GM19467 (cell line): Measurements from ENCODE around the gene NSG2.
"Not testable (repeated sequence)": the region's sequence is repeated elsewhere in the genome, so short reads cannot be mapped to it uniquely, and the experiment has no call there.

Source experiments
- ATAC-seq: cut with Tn5 transposase; IDR thresholded peaks from one replicate; pipeline ENCODE4 v1.9.1; 2021; ENCODE audit warnings: mild to moderate bottlenecking, moderate library complexity; ENCODE audit not compliant: unreplicated experiment

The NSG2 gene

GRCh38 chr5:174098694-174099093 lies 53.2 kb downstream of the NSG2 start:
- no peak for ATAC-seq

DNA sequence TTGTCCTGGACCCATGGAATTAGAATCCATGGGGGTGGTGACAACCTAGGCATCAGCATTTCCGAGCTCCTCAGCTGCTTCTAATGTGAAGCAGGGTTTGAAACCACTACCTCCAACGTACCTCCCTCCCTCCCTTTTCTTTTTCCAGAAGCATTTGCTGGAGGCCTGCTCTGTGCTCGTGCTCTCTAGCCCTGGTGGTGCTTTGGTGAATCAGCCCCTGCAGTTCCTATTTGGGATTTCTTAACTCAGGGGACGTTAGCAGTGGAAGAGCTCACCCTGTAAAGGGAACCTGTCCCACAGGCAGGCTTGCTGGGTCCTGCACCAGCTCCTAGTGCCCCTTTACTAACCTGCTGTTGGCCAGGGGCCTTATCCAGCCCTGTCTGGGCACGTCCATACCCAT lies 55.0 kb downstream of the NSG2 start:
- no peak for ATAC-seq

DNA sequence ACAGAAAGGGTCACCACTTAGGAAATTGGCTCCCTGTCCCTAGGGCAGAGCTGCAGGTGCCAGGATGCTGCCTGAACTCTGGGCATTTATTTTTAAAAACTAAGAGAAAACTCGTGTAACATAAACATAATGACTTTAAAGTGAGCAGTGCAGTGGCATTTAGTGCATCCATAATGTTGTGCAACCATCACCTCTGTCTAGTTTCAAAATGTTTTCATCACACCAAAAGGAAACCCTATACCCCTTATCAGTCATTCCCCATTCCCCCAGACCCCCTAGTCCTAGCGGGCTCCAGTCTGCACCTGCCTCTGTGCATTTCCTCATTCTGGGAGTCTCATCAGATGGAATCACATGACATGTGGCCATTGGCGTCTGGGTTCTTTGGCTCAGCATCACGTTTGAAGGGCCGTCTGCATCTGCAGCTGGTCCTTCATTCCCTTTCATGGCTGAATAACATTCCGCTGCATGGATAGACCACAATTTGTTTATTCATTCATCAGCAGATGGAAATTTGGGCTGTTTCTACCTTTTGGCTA lies 55.8 kb downstream of the NSG2 start:
- ATAC-seq, result no peak

DNA sequence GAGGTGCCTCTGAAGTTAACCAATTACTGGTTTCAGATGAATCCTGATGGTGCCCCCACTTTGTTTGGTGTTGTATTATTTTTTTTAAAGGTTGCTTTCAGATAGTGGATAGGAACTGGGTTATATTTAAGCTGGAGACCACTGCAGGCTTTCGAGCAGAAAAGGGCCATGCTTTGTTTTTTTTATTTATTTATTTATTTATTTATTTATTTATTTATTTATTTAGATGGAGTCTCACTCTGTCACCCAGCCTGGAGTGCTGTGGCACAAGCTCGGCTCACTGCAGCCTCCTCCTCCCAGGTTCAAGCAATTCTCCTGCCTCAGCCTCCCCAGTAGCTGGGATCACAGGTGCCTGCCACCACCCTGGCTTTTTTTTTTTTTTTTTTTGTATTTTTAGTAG lies 57.1 kb downstream of the NSG2 start:
- not testable (repeated sequence) for ATAC-seq

DNA sequence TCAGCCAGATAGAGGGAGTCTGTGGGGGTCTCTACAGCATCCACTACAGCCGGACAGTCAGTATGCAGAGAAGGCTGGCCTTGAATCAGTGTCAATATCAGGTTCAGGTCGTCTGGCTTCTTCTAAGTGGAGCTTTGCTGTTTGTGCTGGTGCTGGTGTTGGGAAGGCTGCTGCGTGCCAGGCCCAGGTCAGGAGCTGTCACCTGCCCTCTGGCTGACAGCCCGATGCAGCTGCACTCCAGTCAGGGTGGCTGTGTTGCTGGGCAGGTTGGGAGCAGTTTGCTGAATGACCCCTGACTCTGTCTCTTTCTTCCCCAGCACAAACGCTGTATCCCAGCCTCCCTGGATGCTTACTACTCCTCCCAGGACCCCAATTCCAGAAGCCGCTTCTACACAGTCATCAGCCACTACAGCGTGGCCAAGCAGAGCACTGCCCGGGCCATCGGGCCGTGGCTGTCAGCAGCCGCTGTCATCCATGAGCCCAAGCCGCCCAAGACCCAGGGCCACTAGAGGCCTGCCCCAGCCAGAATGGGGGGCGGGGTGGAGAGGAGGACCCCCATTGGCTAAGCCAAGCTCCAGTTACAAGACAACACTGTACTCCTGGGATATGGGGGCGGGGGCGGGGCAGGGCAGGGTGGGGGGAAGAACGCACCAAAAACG lies 61.6 kb downstream of the NSG2 start:
- ATAC-seq, result no peak

DNA sequence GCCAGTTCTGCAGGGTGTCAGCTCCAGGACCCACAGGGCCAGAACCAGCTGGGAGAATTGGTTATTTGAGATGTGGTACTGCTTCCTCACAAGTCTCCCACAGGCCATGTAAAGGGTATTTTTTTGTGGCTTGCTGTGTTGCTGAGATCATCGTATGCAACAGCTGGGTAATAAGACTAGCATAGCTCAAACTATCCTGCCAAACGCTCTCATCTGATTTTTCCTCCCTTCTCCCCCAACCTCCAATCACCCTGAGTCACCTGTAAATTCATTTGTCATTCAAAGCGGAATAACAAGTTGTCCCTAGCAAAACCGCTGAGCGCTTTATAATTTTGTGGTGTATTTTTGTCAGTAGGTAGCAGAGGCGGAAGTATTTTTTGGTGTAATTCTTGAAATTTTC lies 63.2 kb downstream of the NSG2 start:
- no peak for ATAC-seq

- no peak for ATAC-seq
These were observed 64.3 kb downstream of the NSG2 start for GRCh38 chr5:174109698-174110260.

DNA sequence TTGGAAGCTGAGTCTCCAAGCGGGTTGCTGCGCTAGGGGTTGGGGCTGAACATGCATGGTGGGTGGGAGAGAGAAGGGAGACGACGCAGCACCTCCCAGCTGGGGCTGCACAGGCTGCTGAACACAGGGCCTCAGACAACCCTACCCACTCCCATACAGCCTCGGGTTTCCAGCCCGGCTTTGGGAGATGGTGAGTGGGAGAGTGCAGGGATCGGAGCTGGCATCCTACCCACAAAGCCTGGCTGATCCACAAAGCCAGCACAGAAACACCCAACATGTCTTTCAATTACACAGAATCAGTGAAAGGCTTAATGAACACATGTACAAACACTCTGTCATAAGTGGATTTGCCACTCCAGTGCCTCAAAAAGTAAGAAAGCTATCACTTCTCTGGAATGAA lies 64.8 kb downstream of the NSG2 start:
- no peak for ATAC-seq

DNA sequence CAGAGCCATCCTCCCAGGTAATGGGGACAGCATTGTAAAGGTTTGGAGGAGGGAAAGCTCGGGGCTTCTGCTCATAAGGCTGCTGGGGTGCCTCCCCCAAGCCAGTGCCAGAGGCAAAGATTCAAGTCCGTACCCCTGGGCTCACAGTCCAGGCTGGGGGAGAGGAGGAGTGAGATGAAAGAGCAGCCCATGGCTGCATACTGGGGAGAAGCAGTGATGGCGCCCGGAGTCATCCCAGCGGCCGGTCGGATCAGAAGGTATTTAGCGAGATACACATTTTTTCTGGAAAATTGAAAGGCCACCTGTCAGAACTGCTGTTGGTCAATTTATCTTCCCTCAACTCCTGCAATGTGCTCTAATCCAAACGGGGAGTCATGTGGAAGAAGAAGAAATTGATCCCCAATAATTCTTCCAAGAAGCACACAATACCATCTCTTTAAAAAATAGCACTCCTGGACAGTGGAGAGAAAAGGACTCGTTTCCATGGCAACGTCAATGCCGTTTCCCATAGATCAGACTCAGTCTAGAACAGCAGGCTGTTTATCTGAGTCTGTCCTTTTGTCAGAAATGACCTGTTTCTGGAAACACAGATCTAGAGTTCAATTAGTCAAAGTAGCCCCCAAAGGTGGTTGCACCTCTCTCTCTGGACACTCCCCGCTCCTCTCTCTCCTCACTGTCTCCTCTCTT lies 65.9 kb downstream of the NSG2 start:
- ATAC-seq, result no peak

- ATAC-seq, result no peak
These were observed 69.7 kb downstream of the NSG2 start for GRCh38 chr5:174115226-174115625.

DNA sequence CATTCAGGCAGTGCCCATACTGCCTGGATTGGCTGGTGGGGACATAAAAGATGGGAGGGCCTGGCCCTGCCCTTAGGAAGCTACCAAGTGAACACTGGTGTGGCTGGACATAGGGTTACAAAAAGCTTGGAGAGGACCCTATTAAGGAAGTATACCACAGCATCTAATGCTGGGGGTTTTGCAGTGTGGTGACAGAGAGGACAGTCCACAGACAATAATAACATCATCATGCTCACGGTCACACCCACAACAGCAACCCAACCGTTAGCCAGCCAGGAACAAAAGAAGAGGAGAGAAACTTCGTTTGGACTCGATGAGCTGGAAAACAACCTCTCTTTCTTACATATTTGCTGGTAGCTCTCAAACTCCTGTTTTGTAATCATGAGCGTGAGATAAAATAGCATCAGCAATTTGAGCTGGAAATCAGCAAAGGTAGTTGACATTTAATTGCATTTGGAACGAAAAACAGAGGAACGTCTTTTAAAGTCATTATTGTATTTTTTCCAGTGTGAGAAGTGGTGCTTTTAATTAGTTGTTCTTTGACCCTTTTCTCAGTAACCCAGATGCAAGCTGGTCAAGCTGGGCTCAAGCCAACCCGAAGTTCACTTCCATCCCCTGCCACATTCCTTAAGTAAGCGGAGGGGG lies 73.4 kb downstream of the NSG2 start:
- no peak for ATAC-seq

DNA sequence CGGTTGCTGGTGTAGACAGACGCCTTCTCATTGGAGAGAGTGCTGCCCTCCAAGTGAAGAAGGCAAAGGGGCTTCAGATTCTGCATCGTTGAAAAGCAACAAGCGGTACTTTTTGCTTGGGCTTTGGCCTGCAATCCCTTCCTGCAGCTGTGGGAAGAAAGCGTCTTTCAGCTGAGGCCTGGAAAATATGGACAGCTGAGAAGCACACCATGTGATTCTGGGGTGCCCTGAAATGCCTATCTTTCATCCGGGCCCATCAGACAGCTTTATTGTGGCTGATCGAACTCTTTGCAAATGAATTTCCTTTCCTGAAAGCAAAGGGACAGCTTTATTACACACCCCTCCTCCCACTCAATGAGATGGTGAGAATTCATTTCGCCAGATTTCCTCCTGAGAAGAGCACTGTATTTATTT lies 74.0 kb downstream of the NSG2 start:
- no peak for ATAC-seq

DNA sequence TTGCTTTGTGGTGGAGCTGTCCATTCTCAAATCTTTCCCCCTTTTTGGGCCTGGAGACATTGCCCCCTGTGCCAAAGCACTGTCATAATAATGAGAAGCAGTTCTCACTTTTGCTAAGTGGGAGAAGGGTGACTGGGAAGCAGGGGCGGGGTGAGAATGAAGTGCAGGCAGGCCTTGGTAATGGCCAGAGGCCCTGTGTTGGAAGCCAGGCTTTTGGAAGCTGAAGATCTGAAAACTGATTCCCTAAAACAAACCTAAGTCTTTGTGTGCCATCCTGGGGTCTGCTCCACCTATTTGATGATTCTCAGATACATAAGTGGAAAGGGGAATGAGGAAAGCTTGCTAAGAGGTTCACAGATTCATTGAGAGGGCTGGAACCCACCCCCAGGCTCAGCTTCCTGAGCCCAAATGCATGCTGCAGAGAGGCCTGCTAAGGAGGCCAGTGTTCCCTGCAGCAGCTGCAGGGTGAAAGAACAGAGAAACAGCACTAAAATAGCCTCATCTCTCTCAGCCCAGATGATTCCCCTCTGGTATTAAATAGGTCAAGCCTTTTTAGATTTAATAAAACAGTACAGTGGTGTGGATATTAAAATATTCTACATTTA lies 75.0 kb downstream of the NSG2 start:
- ATAC-seq, result no peak

DNA sequence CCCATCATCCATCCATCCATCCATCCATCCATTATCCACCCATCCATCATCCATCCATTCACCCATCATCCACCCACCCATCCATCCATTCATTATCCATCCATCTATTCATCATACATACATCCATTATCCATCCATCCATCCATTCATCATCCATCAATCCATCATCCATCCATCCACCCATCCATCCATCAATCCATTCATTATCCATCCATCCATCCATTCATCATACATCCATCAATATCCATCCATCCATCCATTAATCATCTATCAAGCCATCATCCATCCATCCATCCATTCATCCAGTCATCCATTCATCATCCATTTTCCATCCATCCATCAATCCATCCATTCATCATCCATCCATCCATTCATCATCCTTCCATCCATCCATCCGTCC lies 89.0 kb downstream of the NSG2 start:
- ATAC-seq, result no peak

DNA sequence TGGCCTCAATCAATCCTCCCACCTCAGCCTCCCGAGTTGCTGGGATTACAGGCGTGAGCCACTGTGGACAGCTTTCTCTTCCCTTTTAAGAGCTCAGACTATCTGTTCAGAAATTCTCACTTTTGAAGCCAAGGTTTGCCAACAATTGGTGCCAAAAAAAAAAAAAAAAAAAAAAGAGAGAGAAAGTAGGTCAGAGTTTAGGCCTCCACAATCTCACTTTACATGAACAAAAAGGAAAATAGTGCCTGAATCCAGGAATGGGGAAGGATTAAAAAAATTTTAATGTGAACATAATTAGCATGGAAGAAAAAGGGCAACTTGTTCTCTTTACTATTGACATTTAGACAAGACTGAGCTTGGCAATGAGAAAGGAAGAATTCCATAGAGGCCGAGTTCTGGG lies 94.1 kb downstream of the NSG2 start:
- ATAC-seq, result no peak

GRCh38 chr5:174140452-174141020 lies 95.0 kb downstream of the NSG2 start:
- ATAC-seq, result no peak

DNA sequence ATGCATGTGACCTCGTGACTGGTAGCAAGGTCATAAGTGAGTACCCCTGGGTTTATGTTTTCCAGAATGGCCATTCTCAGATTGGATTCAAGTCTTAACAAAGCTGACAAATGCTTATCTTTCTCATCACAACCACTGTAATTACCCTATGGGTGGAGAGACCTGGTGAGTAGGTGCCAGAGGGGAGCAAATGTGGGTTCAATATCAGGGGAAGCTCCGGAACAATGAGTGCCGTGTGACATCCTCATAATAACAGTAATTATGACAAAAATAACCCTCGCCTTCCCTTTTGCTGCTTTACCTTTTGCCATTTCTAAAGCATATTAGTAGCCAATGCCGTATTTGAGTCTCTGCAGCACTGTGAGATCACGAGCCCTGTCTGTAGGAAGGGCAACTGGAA lies 95.9 kb downstream of the NSG2 start:
- ATAC-seq, result no peak

- ATAC-seq, result no peak
These were observed 99.6 kb downstream of the NSG2 start for GRCh38 chr5:174145091-174145490.

GRCh38 chr5:174145821-174146220 lies 100.3 kb downstream of the NSG2 start:
- ATAC-seq, result no peak

- no peak for ATAC-seq
These were observed 101.0 kb downstream of the NSG2 start for GRCh38 chr5:174146556-174146955.

DNA sequence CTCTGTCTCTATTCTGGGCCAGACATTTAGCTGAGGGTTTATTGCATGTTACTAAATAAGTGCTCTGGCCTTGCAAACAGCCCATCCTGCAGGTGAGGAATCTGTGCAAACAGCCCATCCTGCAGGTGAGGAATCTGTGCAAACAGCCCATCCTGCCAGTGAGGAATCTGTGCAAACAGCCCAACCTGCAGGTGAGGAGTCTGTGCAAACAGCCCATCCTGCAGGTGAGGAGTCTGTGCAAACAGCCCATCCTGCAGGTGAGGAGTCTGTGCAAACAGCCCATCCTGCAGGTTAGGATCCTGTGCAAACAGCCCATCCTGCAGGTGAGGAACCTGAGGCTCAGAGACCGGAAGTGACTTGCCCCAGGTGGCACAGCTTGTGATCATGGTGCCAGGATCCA lies 101.5 kb downstream of the NSG2 start:
- ATAC-seq, result not testable (repeated sequence)
